Mucosa of descending colon (tissue), 3 donors: ENCODE data around the gene HARBI1. TPM values are rescaled to one million over a fixed set of nuclear protein-coding genes. Genes with fewer than 3 reads are reported as not detected.

ENCODE experiments used
- ATAC-seq: fragments of 200-7000 bp; cut with Tn5 transposase; one replicate; pipeline ENCODE4 v1.9.1; 2020; ENCODE audit warnings: mild to moderate bottlenecking, moderate library complexity
- DNase-seq, 3 donors: peaks; one replicate each; pipeline ENCODE4 v3.0.0-alpha.2; 2020
- H3K36me3 ChIP-seq: fragments of 200-600 bp; one replicate; pipeline ENCODE4 v1.8.0; 2021; ENCODE audit warnings: low read depth, mild to moderate bottlenecking
- H3K4me1 ChIP-seq: fragments of 200-600 bp; one replicate; pipeline ENCODE4 v1.8.0; 2021; ENCODE audit warnings: low read depth, mild to moderate bottlenecking
- H3K4me3 ChIP-seq: fragments of 200-600 bp; one replicate; pipeline ENCODE4 v1.8.0; 2021; ENCODE audit warnings: mild to moderate bottlenecking
- H3K9me3 ChIP-seq: fragments of 200-600 bp; one replicate; pipeline ENCODE4 v1.8.0; 2021; ENCODE audit warnings: mild to moderate bottlenecking
- intact Hi-C, 2 donors: fragments of 100-400 bp; cut with DNase I in 1 of 2; cut with micrococcal nuclease in 1 of 2; formaldehyde crosslinking; loops; one replicate each; pipeline versions ENCODE4 v1.11.0 to v1.11.1; 2022; cut with DNase I, micrococcal nuclease
- total RNA-seq, 3 donors: library from RNA; stranded (reverse); fragmentation: NEBNext Ultra II Directional in 2 of 3; extraction: Animal tissue kit (Norgen Biotek cat#: 25700) in 2 of 3; gene quantifications; one replicate each; pipeline versions ENCODE4 v1.2.1 to v1.2.4, GENCODE V29; 2021 to 2023
- TF ChIP-seq, protein P1 (sequence below): fragments of 200-600 bp; IDR thresholded peaks from one replicate; pipeline ENCODE4 v1.8.0; 2022; ENCODE audit warnings: antibody characterized with exemption, mild to moderate bottlenecking
- donor health status: DM: no; HTN: no; CAD: no; lungs with moderate emphysema.
- donor health status: DM: no; HTN: no; CAD: no.
- donor health status: DM: no; HTN: yes; CAD: no.

HARBI1 gene
- total RNA-seq, 3 donors from 2014 or later: 4.5 to 6.0 (median 5.7) TPM

DNA sequence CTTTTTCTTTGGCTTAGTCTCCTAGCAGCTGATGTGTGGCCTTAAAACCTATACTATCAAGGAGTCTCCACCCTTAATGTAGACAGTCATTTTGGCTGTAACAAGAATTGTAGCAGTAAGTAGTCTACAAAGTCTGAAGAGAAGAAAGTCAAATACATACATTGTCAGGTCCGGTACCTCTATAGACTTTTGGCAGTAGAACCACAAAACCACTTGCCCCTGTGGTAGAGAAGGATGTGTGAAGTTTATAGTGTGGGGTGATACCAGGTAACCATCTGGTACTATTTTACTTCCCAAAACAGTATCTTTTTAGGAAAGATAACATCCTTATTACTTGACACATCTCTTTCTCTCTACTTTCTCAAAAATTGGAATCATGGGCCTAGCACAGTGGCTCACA is 15.5 kb upstream of the HARBI1 start:
- ATAC-seq: no peak
- Histone ChIP-seq H3K4me1 (no peaks in the 10 kb centered on the region), H3K4me3 (no peak overlapping the region), H3K9me3 (no peaks in the 10 kb centered on the region), H3K36me3 (no peaks in the 10 kb centered on the region)
- no peak for DNase-seq
- TF ChIP-seq, protein P1, sequence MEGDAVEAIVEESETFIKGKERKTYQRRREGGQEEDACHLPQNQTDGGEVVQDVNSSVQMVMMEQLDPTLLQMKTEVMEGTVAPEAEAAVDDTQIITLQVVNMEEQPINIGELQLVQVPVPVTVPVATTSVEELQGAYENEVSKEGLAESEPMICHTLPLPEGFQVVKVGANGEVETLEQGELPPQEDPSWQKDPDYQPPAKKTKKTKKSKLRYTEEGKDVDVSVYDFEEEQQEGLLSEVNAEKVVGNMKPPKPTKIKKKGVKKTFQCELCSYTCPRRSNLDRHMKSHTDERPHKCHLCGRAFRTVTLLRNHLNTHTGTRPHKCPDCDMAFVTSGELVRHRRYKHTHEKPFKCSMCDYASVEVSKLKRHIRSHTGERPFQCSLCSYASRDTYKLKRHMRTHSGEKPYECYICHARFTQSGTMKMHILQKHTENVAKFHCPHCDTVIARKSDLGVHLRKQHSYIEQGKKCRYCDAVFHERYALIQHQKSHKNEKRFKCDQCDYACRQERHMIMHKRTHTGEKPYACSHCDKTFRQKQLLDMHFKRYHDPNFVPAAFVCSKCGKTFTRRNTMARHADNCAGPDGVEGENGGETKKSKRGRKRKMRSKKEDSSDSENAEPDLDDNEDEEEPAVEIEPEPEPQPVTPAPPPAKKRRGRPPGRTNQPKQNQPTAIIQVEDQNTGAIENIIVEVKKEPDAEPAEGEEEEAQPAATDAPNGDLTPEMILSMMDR: no peak
- intact Hi-C loops: no loop called here

GRCh38 chr11:46631676-46632075 is 14.6 kb upstream of the HARBI1 start:
- DNase-seq (no peak), ATAC-seq (no peak)
- H3K4me1 ChIP-seq: no peaks in the 10 kb centered on the region
- H3K36me3 ChIP-seq: no peaks in the 10 kb centered on the region
- H3K4me3 ChIP-seq: no peak overlapping the region
- intact Hi-C loops: no loop called here
- TF ChIP-seq, protein P1: no peak
- H3K9me3 ChIP-seq: no peaks in the 10 kb centered on the region

DNA sequence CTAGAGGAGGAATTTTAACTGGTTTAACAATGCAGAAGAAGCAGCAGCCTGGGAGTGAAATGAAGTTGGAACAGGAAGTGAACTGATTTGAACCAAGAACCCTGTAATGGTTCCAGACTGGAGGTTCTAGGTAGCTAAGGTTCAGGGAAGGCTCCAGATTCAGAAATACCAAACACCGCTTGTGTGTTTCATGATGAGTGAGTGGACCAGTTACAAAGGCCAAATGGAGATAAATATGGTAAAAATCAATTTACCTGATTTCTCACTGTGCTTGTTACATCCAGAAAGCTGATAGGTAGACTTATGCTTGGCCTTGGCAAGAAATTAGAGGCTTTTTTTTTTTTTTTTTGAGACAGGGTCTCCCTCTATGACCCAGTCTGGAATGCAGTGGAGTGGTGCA is 13.2 kb upstream of the HARBI1 start:
- no peak for ATAC-seq
- Histone ChIP-seq H3K36me3 (no peaks in the 10 kb centered on the region), H3K9me3 (no peaks in the 10 kb centered on the region), H3K4me3 (no peak overlapping the region), H3K4me1 (no peaks in the 10 kb centered on the region)
- intact Hi-C loops: no loop called here
- TF ChIP-seq, protein P1: no peak
- no peak for DNase-seq

- TF ChIP-seq, protein P1: no peak
- Histone ChIP-seq H3K9me3 (no peaks in the 10 kb centered on the region), H3K36me3 (no peaks in the 10 kb centered on the region), H3K4me1 (no peaks in the 10 kb centered on the region), H3K4me3 (no peak overlapping the region)
- ATAC-seq (no peak), DNase-seq (no peak)
- intact Hi-C loops: no loop called here
Measured at GRCh38 chr11:46628961-46629360, 11.9 kb upstream of the HARBI1 start.

DNA sequence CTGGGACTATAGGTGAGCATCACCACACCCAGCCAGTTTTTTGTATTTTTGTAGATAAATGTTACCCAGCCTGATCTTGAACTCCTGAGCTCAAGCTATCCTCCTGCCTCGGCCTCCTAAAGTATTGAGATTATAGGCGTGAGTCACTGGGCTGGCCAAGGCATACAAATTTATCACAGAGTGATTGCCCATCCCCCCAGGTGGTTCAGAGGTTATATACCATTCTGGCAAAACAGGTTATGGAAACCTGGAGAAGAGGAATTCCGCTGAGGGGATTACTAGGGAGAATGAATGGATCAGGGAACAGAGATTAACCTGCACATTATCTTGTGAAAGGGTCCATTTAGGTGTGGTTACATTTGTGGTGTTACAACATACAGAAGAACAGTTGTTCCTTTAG is 8.4 kb upstream of the HARBI1 start:
- Histone ChIP-seq H3K36me3 (no peaks in the 10 kb centered on the region), H3K4me3 (no peak overlapping the region), H3K9me3 (no peaks in the 10 kb centered on the region), H3K4me1 (no peaks in the 10 kb centered on the region)
- TF ChIP-seq, protein P1: no peak
- DNase-seq (no peak), ATAC-seq (peak; percentile 31)
- intact Hi-C loops: no loop called here

GRCh38 chr11:46618837-46619236 is 1.8 kb upstream of the HARBI1 start:
- H3K36me3 ChIP-seq: no peaks in the 10 kb centered on the region
- no peaks in the 10 kb centered on the region for H3K9me3 ChIP-seq
- TF ChIP-seq, protein P1: no peak
- intact Hi-C loops: loop anchor here in 1 of 2 donors (5.0 kb wide), 1 partner anchor 77 kb away; no protein-coding TSS in a partner anchor
- no peak overlapping the region for H3K4me3 ChIP-seq
- DNase-seq (peak in 1 of 3 donors; percentile 22), ATAC-seq (no peak)
- H3K4me1 ChIP-seq: peaks cover 25% of the 10 kb centered on the region
